ENCODE data around the gene PLA2G1B. TPM values are rescaled to one million over a fixed set of nuclear protein-coding genes. Genes with fewer than 3 reads are reported as not detected.

PLA2G1B gene
- total RNA-seq, 1 experiment from 2014 or later: not detected

GRCh38 chr12:120350576-120351350 lies 23.2 kb upstream of the PLA2G1B start:
- intact Hi-C loops (cut with micrococcal nuclease; ENCODE audit: unreplicated experiment): no loop called here
- Mint-ChIP-seq H3K4me1 (ENCODE audit: low read depth, unreplicated experiment) (no peaks in the 10 kb centered on the region), H3K27me3 (ENCODE audit: unreplicated experiment) (peaks cover 60% of the 10 kb centered on the region), H3K27ac (ENCODE audit: unreplicated experiment) (no peak overlapping the region), H3K36me3 (ENCODE audit: insufficient read depth, unreplicated experiment) (no peaks in the 10 kb centered on the region), H3K4me3 (ENCODE audit: low read depth, unreplicated experiment) (no peak overlapping the region), H3K9me3 (ENCODE audit: low read depth, unreplicated experiment) (no peaks in the 10 kb centered on the region)
- TF ChIP-seq CTCF (IDR thresholded peaks at IDR 0.05; ENCODE audit: unreplicated experiment): no peak
- CTCF ChIA-PET: interaction anchor here (0.5 to 0.7 kb wide), 3 partner anchors 8 to 1045 kb away, joined by 3 to 4 read pairs (median 3); no protein-coding TSS in a partner anchor
- no peak for DNase-seq
- BruUV-seq (replicated peaks): no TSS peak

- no peak overlapping the region for H3K27ac Mint-ChIP-seq (ENCODE audit: unreplicated experiment)
- no peaks in the 10 kb centered on the region for H3K4me1 Mint-ChIP-seq (ENCODE audit: low read depth, unreplicated experiment)
- no peak for TF ChIP-seq CTCF (IDR thresholded peaks at IDR 0.05; ENCODE audit: unreplicated experiment)
- no peak for DNase-seq
- no peaks in the 10 kb centered on the region for H3K36me3 Mint-ChIP-seq (ENCODE audit: insufficient read depth, unreplicated experiment)
- H3K4me3 Mint-ChIP-seq (ENCODE audit: low read depth, unreplicated experiment): no peak overlapping the region
- BruUV-seq (replicated peaks): no TSS peak
- CTCF ChIA-PET: no interaction called here
- intact Hi-C loops (cut with micrococcal nuclease; ENCODE audit: unreplicated experiment): no loop called here
- H3K9me3 Mint-ChIP-seq (ENCODE audit: low read depth, unreplicated experiment): no peaks in the 10 kb centered on the region
- peaks cover 46% of the 10 kb centered on the region for H3K27me3 Mint-ChIP-seq (ENCODE audit: unreplicated experiment)
Measured at GRCh38 chr12:120347766-120348165, 20.2 kb upstream of the PLA2G1B start.

GRCh38 chr12:120346681-120347080 lies 19.1 kb upstream of the PLA2G1B start:
- peak; percentile 32 for DNase-seq
- BruUV-seq (replicated peaks): no TSS peak
- CTCF ChIA-PET: interaction anchor here (0.7 kb wide), 2 partner anchors 297 to 341 kb away, joined by 3 read pairs; no protein-coding TSS in a partner anchor
- Mint-ChIP-seq H3K9me3 (ENCODE audit: low read depth, unreplicated experiment) (no peaks in the 10 kb centered on the region), H3K4me1 (ENCODE audit: low read depth, unreplicated experiment) (no peaks in the 10 kb centered on the region), H3K4me3 (ENCODE audit: low read depth, unreplicated experiment) (no peak overlapping the region), H3K27me3 (ENCODE audit: unreplicated experiment) (peaks cover 41% of the 10 kb centered on the region), H3K36me3 (ENCODE audit: insufficient read depth, unreplicated experiment) (no peaks in the 10 kb centered on the region), H3K27ac (ENCODE audit: unreplicated experiment) (no peak overlapping the region)
- intact Hi-C loops (cut with micrococcal nuclease; ENCODE audit: unreplicated experiment): no loop called here
- peak; percentile 49 for TF ChIP-seq CTCF (IDR thresholded peaks at IDR 0.05; ENCODE audit: unreplicated experiment)

GRCh38 chr12:120346031-120346430 lies 18.5 kb upstream of the PLA2G1B start:
- H3K36me3 Mint-ChIP-seq (ENCODE audit: insufficient read depth, unreplicated experiment): no peaks in the 10 kb centered on the region
- H3K27ac Mint-ChIP-seq (ENCODE audit: unreplicated experiment): no peak overlapping the region

More at GRCh38 chr12:120346031-120346430, 18.5 kb upstream of the PLA2G1B start:
- CTCF ChIA-PET: interaction anchor here (0.7 kb wide), 1 partner anchor 341 kb away, joined by 3 read pairs; no protein-coding TSS in a partner anchor
- intact Hi-C loops (cut with micrococcal nuclease; ENCODE audit: unreplicated experiment): no loop called here
- no TSS peak for BruUV-seq (replicated peaks)
- peaks cover 34% of the 10 kb centered on the region for H3K27me3 Mint-ChIP-seq (ENCODE audit: unreplicated experiment)
- DNase-seq: no peak
- no peak overlapping the region for H3K4me3 Mint-ChIP-seq (ENCODE audit: low read depth, unreplicated experiment)
- H3K9me3 Mint-ChIP-seq (ENCODE audit: low read depth, unreplicated experiment): no peaks in the 10 kb centered on the region
- no peaks in the 10 kb centered on the region for H3K4me1 Mint-ChIP-seq (ENCODE audit: low read depth, unreplicated experiment)
- TF ChIP-seq CTCF (IDR thresholded peaks at IDR 0.05; ENCODE audit: unreplicated experiment): no peak

All from Calu3 (cell line).